NCI-H2029 treated with DMSO at 0.1 percent for 48 hours (cell line): ENCODE data around the gene RBMS3.
"Not testable (repeated sequence)": the region's sequence is repeated elsewhere in the genome, so short reads cannot be mapped to it uniquely, and the experiment has no call there.

Experiments
- DNase-seq: peaks from one replicate; lab custom pipeline; 2025; lab: John Stamatoyannopoulos, UW

Gene RBMS3

DNA sequence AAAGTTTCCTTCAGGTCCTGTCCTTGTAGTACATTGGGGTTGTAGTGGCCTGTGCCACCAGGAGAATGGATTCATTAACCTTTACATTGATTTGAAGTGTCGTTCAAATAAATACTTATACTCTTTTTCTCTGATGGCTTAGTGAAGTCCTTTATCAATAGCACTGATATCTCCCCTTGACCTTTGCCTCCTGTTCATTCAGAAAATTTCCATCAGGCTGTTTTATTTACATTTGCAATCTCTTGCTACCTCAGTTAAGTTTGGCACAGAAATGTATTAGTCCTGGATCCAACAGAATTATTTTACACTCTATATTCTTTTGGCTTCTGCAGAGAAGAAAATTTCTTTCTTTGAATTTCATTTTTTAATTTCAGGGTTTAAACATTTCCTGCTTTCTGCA is 497.0 kb downstream of the RBMS3 start:
- DNase-seq = no peak

DNA sequence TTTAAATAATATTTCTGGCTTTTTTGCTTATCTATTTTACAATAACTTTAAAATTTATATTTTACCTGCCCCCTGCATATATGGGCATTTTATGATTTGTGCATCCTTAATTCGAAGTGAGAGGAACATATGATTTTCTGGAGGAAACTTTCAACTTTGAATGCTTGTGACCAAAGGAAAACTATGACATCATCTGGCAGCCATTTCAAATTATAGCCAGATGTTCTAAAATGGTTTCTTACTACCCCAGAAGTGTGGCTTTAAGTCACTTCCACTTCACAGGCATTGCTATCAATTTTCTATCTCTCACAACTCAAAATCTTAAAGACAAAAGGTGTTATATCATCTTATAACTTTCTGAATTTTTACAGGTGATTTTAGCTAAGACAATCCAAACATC is 508.8 kb downstream of the RBMS3 start:
- DNase-seq = no peak

DNA sequence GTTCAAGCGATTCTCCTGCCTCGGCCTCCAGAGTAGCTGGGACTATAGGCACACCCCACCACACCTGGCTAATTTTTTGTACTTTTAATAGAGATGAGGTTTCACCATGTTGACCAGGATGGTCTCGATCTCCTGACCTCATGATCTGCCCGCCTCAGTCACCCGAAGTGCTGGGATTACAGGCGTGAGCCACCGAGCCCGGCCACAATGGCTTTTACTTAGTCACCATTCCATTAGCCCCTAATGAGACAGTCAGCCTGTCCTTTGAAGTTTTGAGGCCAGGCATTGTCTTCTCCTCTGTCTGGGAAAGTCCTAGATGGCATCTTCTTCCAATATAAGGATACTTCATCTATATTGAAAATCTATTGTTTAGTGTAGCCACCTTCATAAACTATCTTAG is 515.9 kb downstream of the RBMS3 start:
- DNase-seq = no peak

DNA sequence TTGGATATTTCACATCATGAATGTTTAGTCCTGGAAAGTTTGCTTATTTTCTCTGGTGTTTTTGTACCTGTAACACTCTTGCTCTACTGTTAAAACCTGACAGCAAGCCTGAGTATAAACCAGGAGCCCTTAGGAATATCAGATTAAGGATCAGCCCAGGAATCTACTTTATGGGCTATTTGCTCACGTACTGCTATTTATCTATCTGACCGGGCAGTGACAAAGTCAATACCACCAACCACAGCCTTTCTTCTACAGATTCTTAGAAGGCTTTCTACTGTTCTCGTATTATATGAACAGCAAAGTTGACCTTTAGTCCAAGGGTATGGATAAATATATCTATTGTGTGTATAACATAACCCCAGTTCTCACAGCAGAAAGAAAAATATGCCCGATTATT is 521.2 kb downstream of the RBMS3 start:
- DNase-seq = no peak

GRCh38 chr3:29804044-29804443 is 523.2 kb downstream of the RBMS3 start:
- no peak for DNase-seq

DNA sequence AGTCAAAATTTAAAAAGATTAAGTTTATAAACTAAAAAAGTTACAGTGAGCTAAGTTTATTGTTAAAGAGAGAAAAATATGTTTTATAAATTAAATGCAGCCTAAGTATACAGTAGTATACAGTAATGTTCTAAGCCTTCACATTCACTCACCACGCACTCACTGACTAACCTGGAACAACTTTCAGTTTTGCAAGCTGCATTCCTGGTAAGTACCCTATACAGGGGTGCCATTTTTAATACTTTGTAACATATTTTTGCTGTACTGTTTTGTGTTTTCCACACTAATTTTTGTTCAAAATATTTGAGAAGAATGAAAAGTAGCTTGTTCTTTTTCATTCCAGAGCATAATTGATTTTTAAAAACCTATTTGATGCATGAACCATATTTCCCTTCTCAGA is 524.9 kb downstream of the RBMS3 start:
- no peak for DNase-seq

DNA sequence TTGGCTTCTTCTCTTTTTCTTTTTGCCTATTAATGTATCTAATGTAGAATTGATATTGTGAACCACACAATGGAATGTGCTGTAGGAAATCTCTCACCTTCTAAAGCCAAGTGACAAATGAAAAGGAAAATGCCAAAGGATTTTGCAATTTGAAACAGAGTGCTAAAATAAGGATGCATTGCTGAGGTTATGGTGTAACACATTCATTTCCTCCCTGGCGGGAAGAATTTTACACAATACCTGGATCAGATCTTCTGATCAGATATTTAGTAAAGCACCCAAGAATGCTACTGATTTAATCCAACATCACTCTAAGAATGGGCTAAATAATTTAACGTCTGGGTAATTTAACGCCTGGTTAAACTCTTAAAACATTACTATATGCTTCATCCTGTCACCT is 527.5 kb downstream of the RBMS3 start:
- not testable (repeated sequence) for DNase-seq

GRCh38 chr3:29822071-29822470 is 541.2 kb downstream of the RBMS3 start:
- DNase-seq = no peak

GRCh38 chr3:29823233-29823632 is 542.4 kb downstream of the RBMS3 start:
- no peak for DNase-seq

- no peak for DNase-seq
These were observed 545.8 kb downstream of the RBMS3 start for GRCh38 chr3:29826712-29827111.

DNA sequence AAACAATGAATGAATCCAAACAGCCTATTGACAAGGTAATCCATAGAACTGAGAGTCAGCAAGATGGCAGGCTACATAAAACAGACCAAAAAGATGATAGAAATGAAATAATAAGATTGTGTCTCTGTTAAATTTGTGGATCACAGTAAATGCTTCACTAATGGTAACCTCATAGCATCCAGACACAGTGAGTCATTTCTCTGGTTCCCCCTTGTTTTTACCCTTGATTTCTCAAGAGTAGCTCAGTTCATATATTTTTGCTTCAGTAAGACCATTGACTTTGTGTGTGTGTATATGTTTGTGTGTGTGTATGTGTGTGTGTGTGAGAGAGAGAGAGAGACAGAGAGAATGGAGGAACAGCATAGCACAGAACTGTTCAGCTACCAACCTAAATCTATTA is 546.9 kb downstream of the RBMS3 start:
- DNase-seq = no peak

- DNase-seq = no peak
These were observed 548.5 kb downstream of the RBMS3 start for GRCh38 chr3:29829340-29829739.

DNA sequence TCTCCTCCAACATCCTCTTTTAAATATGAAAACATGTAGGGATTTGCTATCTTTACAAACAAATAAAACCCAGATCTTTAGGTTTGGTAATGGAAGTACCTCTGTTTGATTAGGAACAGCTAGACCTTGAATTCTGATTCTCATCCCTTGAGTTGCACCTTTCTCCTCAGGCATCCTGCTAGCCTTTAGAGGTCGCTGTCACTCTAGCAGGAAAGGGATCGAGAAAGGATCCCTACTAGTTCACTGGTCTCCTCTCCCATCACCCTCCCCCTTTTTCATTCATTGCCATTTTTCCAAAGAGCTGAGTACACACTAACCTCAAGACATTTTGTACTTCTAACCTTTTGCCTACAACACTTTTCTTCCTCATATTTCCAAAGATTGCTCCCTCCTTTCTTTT is 569.8 kb downstream of the RBMS3 start:
- DNase-seq = no peak

DNA sequence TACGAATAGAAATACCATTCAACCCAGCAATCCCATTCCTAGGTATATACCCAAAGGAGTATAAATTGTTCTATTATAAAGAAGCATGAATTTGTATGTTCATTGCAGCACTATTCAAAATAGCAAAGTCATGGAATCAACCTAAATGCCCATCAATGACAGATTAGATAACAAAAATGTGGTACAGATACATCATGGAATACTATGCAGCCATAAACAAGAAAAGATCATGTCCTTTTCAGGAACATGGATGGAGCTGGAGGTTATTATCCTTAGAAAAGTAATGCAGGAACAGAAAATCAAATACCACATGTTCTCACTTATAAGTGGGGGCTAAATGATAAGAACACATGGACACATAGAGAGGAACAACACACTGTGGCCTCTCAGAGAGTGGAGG is 571.9 kb downstream of the RBMS3 start:
- DNase-seq = no peak

DNA sequence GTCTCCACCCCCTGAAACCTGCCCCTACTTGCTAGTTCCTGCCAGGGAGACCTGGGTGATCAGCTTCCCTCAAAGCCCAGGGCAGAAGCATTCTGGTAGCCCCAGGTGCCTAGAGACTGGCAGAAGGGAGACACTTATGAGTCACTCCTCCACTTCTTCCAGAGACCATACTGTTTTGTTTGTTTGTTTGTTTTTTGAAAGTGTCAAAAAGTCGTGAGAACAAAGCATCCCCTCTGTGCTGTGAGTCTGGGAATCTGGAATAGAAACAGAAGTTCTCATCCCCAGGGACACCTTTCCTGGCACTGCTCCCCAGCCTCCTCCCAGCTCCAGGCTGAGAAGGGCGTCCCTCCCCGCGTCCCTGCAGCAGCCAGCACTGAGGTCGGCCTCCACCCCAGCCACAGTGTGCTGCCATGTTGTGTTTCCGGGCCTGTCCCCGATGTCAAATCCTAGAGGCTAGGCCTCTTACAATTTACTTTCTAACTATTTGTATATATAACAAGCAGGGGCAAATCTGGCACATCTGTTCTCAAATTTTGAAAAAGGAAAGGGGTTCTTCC is 573.0 kb downstream of the RBMS3 start:
- DNase-seq = no peak

GRCh38 chr3:29854821-29855220 is 574.0 kb downstream of the RBMS3 start:
- DNase-seq = no peak

DNA sequence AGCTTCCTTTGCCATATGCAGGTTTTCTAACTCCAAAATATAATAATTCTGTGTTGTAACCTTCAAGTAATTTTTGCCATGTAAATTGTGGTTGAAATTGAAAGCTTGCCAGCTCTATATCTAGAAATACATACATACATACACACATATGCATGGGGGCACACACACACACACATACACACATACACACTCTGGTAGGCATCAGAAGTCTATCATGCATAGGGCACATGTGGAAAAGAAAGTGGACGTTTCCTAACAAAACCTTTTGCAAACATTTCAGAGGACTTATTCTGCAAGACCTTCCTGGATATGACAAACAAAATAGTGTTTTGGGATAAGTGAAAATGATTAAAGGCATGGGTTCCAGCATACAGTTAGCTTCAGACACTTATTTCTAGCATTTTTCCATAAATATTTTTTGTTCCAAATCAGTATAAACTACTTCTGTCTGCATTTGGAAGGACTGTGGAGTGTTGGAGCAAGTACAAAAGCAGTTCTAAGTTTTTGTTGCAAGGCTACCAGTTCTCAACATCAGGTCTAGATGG is 578.9 kb downstream of the RBMS3 start:
- no peak for DNase-seq

DNA sequence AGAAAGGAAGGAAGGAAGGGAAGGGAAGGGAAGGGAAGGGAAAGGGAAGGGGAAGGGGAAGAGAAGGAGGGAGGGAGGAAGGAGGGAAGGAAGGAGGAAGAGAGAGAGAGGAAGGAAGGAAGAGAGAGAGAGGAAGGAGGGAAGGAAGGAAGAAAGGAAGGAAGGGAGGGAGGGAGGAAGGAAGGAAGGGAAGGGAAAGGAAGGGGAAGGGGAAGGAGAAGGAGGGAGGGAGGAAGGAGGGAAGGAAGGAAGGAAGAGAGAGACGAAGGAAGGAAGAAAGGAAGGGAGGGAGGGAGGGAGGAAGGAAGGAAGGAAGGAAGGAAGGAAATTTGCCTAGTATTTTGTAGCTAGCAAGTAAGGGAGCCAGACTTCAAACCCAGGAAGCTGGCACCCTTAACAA is 583.9 kb downstream of the RBMS3 start:
- no peak for DNase-seq

DNA sequence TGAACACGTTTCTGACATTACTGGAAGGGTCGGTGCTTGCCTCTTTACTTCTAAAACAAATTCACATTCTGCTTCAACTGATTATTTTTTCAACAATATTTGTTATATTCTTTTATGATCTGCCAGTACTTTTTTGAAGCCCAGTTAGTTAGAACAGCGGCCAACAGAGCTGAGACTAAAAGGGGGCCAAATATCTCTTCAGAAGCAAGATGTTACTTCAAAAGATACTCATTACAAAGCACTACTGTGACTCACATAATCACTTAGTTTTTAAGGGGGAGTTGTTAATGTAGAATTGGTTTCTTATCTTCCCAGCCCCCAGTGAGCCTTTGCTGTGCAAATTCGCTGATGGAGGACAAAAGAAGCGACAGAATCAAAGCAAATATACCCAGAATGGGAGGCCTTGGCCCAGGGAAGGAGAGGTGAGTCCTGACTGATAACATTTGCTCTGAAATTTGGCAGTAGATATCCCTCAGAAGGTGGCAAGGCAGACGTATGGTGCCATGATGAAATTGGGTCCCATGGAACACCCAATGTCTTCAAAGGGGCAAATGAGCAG is 587.8 kb downstream of the RBMS3 start:
- DNase-seq = no peak

GRCh38 chr3:29870136-29870535 is 589.3 kb downstream of the RBMS3 start:
- DNase-seq = no peak

DNA sequence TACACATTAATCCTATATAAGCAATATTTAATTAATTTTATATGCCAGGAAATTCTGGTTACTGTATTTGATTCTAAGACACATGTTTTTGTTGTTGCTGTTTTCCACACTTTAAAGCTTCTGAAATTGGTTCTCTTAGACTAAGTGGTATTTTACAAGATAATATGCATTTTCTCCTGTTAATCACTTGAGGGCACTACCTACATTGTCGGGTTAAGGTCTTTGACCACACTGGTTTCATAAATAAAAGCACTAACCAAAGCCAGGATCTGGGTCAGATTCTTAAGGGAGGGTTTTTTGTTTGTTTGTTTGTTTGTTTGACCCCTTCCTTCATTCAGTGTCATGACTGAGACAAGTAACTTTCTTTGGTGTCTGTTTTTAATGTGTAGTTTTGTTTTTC is 590.2 kb downstream of the RBMS3 start:
- DNase-seq = no peak

- no peak for DNase-seq
These were observed 599.9 kb downstream of the RBMS3 start for GRCh38 chr3:29880809-29881208.

- no peak for DNase-seq
These were observed 606.6 kb downstream of the RBMS3 start for GRCh38 chr3:29887451-29887850.

GRCh38 chr3:29889215-29889614 is 608.3 kb downstream of the RBMS3 start:
- no peak for DNase-seq
